ENCODE results near the gene ERCC6L2.

The ERCC6L2 gene

DNA sequence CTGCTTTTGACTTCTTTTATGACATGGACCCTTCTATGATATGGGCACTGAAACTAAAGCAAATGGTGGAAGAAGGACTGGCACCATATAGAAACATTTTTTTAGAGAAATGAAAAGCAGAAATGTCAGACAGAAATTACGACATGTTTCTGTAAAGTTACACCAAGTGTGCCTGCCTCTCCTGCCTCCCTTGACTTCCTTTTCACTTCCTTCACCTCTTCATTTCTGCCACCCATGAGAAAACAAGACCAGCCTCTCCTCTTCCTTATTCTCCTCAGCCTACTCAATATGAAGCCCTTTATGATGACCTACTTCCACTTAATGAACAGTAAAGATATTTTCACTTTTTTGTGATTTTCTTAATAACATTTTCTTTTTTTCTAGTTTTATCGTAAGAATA lies 44.5 kb downstream of the ERCC6L2 start:
- DNase-seq (ENCODE audit: low spot score) = no peak

- no peak for DNase-seq (ENCODE audit: low spot score)
These were observed 48.3 kb downstream of the ERCC6L2 start for GRCh38 chr9:95923794-95924193.

DNA sequence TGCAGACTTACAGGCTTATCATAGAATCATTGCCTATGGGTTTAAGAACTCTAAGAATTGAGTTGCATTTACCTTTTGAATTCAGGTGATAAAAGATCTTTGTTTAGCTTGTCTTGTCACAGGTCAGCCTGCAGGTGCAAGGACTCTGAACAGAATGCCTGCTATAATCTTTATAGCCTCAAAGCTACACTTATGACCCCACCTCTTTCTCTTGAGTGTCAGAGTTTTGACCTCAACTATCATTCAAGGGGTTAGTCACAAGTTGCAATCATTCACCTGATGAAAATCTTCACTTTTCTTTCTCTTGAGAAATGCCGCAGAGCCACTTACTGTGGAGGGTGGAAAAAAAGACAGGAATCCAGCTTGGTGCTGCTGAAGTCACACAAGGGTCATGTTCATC lies 49.5 kb downstream of the ERCC6L2 start:
- no peak for DNase-seq (ENCODE audit: low spot score)

- no peak for DNase-seq (ENCODE audit: low spot score)
These were observed 51.9 kb downstream of the ERCC6L2 start for GRCh38 chr9:95927271-95928004.

GRCh38 chr9:95930277-95930676 lies 54.8 kb downstream of the ERCC6L2 start:
- DNase-seq (ENCODE audit: low spot score) = no peak

GRCh38 chr9:95935861-95936578 lies 60.5 kb downstream of the ERCC6L2 start:
- peak; percentile 11 for DNase-seq (ENCODE audit: low spot score)

GRCh38 chr9:95936579-95937075 lies 61.1 kb downstream of the ERCC6L2 start:
- peak; percentile 8 for DNase-seq (ENCODE audit: low spot score)

DNA sequence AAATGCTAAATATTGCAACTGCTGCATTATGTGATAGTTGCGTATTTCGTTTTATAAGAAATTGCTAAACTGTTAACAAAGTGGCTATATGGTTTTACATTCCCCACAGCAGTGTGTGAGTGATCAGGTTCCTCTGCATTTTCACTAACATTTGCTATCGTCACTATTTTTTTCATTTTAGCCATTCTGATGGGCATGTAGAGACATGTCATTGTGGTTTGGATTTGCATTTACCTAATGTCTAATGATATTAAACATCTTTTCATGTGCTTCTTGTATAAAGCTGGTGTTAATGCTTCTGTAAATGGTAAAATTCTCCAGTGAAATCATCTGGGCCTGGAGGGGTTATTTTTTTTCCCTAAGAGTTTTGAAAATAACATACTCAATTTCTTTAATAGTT lies 61.6 kb downstream of the ERCC6L2 start:
- no peak for DNase-seq (ENCODE audit: low spot score)

GRCh38 chr9:95938724-95939123 lies 63.2 kb downstream of the ERCC6L2 start:
- no peak for DNase-seq (ENCODE audit: low spot score)

DNA sequence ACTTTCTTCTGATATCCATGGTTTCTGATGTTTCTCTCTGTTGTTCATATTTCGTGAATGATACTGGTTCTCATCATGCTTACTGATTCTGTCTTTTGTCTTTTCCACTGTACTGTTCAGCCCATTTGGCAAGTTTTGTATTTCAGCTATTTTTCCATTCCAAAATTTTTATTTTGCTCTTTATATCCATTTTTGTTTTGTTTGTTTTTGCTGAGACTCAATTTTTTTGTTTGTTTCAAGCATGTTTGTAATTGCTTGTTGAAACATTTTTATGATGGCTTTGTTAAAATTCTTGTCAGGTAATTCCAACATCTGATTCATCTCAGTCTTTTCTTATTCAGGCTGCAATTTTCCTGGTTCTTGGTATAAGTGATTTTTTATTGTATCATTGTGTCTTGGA lies 64.0 kb downstream of the ERCC6L2 start:
- no peak for DNase-seq (ENCODE audit: low spot score)

DNA sequence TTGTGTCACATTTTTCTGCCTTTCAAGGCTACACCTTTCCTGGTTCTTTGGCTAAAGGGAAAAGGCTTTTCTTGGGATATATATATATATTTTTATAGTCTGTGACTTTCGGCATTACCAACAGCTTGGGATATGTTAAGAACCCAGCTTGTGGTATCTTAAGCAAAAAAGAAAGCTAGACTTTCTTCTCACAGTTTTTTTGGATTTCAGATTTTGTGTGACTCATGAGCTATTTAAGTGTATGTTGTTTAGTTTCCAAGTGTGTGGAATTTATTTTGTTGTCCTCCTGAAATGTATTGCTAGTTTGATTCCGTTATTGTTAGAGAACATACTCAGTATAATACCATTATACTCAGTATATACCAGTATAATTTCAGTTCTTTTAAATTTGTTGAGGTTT lies 64.8 kb downstream of the ERCC6L2 start:
- DNase-seq (ENCODE audit: low spot score) = no peak

DNA sequence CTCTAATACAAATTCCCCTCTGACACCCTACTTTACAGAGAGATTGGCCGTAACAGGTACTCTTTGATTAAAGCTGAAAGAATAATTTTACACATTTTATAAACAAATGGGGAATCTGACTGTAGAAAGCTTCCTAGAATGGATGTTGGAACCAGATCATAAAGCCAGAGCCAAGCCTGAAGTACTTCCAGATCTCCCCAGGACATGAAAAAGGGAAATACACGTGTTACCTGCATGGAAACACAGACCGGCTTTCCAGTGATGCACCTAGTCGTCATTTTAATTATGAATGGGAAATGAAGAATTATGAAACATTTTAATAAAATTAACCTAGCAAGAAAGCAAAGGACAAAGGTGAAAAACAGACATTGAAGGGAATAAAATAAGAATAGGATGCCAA lies 66.5 kb downstream of the ERCC6L2 start:
- no peak for DNase-seq (ENCODE audit: low spot score)

DNA sequence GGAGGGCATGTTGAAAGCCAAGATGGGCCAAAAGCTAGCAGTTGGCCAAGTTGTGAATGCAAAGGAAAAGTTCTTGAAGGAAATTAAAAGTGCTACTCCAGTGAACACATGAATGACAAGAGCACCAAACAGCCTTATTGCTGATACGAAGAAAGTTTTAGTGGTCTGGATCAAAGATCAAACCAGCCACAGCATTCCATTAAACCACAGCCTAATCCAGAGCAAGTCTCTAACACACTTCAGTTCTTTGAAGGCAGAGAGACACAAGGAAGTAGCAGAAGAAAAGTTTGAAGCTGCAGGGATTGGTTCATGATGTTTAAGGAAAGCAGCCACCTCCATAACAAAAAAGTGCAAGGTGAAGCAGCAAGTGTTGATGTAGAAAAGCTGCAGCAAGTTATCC lies 71.6 kb downstream of the ERCC6L2 start:
- no peak for DNase-seq (ENCODE audit: low spot score)

GRCh38 chr9:95952471-95952870 lies 77.0 kb downstream of the ERCC6L2 start:
- no peak for DNase-seq (ENCODE audit: low spot score)

GRCh38 chr9:95953986-95954385 lies 78.5 kb downstream of the ERCC6L2 start:
- DNase-seq (ENCODE audit: low spot score) = no peak

GRCh38 chr9:95954940-95955339 lies 79.4 kb downstream of the ERCC6L2 start:
- no peak for DNase-seq (ENCODE audit: low spot score)

DNA sequence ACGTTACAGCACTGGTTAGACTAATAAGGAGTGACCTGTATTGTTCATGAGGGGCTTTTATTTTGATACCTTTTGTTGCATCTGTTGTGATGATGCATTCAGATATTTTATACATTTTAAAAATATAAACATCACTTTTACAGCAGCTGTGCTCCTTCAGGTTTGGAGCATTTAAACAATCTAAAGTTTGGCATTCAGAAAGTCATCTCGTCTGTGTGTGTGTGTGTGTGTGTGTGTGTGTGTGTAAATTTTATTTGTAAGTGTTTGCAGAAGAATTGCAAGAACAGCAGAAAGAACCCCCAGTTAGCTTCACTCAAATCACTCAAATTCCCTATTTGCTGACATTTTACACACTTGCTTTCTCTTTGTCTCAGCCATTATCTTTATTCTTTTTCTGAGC lies 87.4 kb downstream of the ERCC6L2 start:
- no peak for DNase-seq (ENCODE audit: low spot score)

- no peak for DNase-seq (ENCODE audit: low spot score)
These were observed 88.2 kb downstream of the ERCC6L2 start for GRCh38 chr9:95963659-95964058.

- no peak for DNase-seq (ENCODE audit: low spot score)
These were observed 90.8 kb downstream of the ERCC6L2 start for GRCh38 chr9:95966306-95966705.

DNA sequence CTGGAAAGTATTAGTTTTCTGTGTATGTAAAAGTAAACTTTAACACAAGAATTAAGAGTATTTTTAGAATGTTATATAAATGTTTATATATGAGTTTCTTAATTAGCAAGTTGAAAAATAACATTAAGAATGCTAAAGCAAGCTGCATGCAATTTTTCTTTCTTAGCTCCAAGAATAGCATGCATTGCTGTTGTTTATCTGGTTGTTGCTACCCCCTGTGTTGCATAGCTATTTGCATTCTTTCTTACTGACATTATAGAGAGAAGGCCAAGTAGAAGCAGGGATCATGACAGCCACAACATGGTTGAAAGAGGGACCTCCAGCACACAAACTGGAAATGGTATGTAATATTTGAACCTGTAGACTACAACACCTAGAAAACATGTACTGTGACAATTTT lies 94.8 kb downstream of the ERCC6L2 start:
- no peak for DNase-seq (ENCODE audit: low spot score)

GRCh38 chr9:95971815-95972214 lies 96.3 kb downstream of the ERCC6L2 start:
- DNase-seq (ENCODE audit: low spot score) = no peak

DNA sequence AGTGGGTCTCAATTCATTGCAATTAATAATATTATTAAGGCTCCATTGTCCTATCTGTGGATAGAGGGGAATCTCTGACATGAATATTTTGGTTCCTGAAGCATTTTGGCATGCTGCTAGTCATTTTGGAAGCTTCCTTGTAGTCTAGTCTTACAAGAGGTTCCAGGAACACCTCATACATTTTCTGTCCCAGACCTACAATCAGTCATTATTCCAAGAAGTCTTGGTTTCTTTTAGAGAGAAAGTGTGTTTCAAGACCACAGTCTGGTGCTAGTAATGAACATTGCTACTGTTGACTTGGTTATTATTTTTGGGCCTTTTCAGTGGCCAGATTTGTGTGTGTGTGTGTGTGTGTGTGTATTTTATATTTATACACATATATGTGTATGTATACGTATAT lies 98.9 kb downstream of the ERCC6L2 start:
- DNase-seq (ENCODE audit: low spot score) = no peak

- no peak for DNase-seq (ENCODE audit: low spot score)
These were observed 101.9 kb downstream of the ERCC6L2 start for GRCh38 chr9:95977371-95977770.

DNA sequence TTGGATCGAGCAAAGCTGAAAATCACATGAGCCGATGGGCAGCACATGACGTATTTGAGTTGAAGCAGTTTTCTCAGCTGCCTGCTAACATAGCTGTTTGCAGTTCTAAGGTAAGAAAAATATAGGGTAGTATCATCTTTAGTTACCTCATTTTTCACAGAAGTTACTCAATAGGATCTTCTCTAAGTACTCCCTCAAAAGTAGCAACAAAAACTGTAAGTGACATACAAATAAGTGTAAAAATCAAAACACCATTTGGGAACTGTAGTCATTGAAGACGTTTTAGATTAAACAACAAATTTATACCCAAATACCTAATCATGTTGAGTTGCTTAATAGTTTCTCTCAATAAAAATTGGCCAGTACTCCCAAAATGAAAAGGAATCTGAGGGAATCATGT lies 102.6 kb downstream of the ERCC6L2 start:
- DNase-seq (ENCODE audit: low spot score) = no peak
